ENCODE measurements around the gene DNAH9. TPM values are rescaled to one million over a fixed set of nuclear protein-coding genes. Genes with fewer than 3 reads are reported as not detected.

DNAH9 gene
- total RNA-seq, 1 donor from 2014 or later, result 2.2 TPM

DNA sequence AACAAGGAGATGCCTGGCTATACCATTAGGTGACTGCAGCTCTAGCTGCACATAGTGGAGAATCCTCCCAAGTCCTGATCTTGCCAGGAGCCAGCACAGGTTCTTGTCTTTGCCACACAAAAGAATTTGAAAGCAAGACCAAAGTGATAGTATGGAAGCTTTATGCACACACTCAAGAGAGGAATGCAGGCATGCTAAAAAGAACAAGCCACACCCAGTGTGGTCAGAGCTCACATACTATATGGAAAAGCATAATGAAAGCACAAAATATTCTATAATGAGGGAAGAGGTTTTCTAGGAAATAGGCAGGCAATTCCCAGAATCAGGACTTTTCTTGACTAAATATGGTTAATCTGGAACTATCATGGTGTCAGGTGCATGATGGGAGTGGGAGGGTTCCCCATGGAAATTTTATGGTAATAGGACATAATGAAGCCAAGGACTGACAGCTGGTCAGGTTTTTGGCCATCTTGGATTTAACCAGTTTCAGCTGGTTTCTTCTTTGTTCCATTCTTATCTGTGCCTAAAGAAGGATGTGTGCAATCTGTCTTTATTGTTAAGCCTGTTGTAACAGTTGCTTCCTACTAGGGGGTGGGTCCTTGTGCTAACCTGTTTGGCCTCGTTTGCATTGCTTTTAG lies 227.4 kb downstream of the DNAH9 start:
- no peak for DNase-seq (ENCODE audit: low spot score)

DNA sequence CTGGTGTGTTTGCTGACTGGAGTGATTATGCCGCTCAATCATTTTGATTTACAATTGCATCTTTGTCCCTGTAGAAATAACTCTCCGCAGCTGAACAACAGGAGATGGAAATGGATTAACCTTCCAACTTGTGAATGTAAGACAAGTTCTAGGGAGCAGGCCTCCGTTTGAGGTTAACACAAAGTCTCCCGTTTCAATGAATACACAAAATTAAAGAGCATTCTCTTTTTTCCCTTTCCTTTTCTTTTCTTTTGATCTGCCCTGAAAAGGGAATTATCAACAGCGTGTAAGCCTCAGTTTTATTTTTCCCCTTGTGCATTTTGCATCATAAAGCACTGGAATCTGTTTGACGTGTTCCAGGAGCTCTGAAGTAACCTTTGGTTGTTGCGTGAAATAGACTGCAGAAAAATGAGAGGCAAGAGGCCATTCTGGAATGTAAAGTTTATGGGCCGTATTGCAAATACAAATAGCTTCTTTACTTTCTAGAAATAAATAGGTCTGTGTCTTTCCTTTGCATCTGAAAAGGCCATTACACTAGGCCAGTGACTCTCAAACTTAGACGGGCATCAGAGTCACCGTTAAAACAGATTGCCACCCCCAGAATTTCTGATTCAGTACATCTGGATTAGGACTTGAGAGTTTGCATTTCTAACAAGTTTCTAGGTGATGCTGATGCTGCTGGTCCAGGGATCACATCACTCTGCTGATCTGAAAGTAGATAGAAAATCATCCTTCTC lies 234.3 kb downstream of the DNAH9 start:
- DNase-seq (ENCODE audit: low spot score), result no peak

DNA sequence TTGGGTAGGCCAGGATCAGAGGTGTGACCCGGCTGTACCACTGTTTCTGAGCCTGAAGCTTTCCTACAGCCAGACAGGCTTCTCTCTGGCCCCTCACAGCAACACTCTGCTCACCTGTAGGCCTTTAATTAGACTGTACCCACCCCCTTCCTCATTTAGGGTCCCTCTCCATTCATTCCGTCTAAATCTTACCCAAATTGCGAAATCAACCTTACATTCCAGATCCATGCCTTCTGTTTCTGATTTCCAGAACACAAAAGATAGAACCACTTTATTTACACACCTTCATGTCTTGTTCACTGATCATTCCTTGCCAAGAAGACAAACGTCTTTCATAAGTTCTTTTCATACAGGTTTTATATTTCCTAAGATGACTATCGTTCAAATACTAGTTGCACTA lies 238.2 kb downstream of the DNAH9 start:
- DNase-seq (ENCODE audit: low spot score), result no peak

DNA sequence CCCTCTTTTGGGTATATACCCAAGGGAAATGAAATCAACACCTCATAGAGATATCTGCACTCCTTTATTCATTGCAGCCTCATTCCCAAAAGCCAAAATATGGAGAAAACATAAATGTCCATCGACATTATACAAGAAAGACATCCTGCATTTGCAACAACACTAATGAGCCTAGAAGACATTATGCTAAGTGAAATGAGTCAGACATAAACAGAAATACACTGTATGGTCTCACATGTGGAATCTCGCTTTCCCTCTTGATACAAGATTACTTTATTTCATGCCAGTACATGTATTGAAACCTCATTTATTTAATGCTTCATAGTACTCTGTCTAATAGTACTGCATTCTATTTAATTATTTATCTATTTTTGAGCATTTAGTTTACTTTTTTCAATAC lies 241.8 kb downstream of the DNAH9 start:
- DNase-seq (ENCODE audit: low spot score), result no peak

DNA sequence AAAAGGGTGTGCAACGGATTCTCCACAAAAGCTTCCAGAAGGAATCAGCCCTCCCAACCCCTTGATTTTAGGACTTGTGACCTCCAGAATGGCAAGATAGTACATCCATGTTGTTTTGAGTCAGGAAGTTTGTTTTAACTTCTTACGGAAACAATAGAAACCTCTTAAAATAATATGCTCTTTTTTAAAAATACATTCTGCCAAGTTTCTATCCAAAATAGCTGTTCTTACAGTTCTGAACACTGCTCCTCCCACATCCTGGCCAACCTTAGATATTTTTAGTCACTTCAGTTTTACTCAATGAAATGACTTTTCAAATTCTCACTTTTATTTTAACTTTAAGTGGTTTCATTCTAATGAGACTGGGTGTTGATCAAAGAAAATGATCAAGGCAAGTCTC lies 242.6 kb downstream of the DNAH9 start:
- DNase-seq (ENCODE audit: low spot score), result no peak

DNA sequence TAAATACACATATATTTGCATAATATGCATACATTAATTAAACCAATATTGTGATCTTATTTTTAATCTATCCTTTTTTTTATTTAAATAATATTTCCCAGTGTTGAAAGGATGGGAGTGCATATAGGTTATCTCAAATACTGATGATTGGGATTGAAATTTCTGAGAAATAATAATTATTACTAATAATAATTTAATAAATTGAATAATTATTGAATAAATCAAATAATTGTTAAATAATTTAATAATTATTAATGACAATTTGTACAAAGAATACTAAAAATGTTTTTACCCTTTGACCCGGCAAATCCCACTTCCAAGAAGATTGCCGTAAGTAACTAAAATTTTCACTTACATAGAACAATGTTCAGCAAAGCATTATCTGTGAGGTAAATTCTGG lies 250.1 kb downstream of the DNAH9 start:
- no peak for DNase-seq (ENCODE audit: low spot score)

DNA sequence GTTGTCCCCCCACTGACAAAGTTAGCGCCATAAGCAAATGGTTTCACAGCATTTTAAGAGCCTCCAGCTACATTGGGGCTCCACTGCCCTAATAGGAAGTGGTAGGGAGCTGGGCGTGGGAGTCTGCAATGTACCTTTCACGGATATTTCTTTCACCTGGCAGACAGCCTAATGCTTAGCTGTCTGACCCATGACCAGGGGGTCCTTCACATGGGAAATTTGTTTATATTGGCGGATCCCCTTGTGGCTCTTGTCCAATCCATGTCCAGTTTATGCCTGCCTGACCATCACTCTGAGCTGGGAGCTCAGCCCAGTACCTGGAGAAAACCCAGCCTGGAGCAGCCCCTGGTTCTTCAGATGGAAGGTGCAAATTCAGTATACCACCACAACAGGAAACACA lies 254.0 kb downstream of the DNAH9 start:
- DNase-seq (ENCODE audit: low spot score), result no peak

DNA sequence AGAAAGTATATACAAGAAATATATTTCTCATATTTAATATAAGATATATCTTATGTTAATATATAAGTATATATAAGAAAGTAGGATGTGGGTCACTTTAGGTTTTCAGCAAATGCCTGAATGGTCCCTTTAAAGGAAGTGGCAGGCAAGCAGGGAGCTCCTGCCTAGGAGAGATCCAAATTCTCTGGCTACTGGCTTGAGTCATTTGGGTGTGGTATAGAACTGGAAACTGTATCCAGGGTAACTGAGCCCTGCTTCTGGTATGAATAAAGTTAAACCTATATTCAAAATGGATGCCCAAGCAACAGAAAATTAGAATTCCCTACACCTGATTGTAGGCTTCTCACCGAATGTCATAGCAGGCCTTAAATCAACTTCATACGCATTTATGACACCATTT lies 254.6 kb downstream of the DNAH9 start:
- DNase-seq (ENCODE audit: low spot score), result no peak

DNA sequence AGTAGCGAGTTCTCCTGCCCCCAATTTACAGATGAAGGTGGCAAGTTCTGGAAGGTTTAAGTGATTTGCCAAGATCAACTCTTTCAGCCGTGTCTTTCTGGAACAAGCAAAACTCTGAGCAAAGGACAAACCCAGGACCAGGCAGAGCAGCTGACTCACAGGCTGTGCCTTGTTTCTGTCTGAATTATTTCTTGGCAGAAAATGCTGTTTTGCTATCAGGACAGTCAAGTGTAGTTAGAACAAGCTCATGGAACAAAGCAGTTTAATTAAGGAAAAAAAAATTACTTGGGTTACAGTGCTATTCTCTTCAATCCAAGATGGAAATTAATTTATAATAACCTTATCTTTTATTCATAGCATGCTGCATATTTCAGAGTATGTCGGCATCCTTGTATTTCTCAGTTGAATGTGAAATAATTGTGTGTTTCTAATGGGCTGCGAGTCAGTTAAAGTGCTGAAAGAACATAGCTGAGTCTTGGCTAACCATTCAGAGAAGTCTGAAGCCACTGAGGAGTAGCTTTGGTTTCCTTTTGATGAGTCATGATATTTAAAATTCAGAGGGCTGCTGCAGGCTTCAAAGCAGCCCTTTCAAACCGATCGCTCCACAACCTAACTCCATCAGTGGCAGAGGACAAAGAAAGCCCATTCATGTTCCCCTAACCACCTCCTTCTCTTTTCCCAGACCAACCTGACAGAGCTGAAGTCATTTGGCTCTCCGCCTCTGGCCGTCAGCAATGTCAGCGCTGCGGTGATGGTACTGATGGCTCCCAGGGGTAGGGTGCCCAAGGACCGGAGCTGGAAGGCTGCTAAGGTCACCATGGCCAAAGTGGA lies 255.3 kb downstream of the DNAH9 start:
- DNase-seq (ENCODE audit: low spot score), result no peak

DNA sequence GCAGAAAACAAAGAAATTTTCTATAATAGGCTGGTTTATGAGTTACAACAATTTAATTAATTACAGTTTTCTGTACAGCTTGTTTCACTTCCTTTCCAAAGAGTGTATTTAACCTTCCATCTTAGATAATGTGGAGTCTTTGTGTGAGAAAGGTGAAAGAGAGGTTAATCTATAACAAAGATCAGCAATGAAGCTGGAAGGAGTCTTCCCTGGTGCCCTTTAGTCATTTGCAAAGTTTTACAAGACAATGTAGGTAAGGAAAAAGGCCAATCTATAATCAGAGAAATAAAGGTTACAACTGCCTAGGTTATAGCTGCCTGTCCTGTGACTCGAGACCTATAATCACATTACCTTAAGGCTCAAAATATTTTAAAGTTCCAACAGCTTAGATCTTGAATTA lies 257.0 kb downstream of the DNAH9 start:
- no peak for DNase-seq (ENCODE audit: low spot score)

DNA sequence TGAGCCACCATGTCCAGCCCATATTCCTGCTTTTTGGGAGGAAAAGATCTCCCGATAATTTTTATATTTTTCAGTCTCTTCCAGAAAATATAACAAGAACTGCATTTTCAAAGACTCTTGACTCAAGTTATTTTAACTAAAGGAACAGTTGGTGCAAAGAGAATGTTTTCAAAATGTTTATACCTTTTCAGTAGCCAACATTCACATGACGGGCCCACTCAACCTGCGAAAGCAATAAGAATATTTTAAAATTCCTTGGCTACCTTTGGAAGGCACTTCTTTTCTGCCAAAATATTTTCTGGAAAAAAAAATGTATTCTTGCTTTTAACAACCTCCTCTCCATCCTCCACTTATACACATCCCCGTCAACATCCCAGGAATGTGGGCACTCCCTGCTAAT lies 258.7 kb downstream of the DNAH9 start:
- no peak for DNase-seq (ENCODE audit: low spot score)

DNA sequence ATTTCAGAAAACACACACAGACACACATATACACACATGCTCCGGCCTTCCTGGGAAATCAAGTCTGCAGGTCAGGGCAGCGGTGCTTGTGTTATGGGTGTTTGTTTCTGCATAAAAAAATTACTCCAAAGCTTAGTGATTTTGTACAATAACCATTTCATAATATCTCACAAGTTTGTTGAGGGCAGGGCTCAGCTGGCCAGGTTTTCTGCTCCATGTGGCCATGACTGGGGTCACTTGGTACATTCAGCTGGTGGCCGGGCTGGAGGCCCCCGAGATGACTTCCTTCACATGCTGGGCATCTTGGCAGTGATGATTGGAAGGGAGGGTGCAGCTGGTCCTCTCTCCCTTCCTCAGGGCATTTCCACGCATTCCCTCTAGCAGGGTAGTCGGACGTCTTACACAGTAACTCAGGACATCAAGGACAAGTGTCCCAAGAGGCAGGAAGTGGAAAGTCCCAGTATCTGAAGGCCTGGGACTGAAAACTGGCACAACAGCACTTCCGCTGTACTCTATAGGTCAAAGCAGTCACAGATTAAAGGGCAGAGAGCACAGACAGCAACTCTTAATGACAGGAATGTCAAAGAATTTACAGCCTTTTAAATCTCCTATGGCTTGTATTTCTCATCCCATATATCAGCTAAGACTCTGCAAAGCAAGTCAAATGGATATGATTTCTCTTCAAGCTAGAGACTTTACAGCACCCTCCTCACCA lies 271.6 kb downstream of the DNAH9 start:
- no peak for DNase-seq (ENCODE audit: low spot score)

DNA sequence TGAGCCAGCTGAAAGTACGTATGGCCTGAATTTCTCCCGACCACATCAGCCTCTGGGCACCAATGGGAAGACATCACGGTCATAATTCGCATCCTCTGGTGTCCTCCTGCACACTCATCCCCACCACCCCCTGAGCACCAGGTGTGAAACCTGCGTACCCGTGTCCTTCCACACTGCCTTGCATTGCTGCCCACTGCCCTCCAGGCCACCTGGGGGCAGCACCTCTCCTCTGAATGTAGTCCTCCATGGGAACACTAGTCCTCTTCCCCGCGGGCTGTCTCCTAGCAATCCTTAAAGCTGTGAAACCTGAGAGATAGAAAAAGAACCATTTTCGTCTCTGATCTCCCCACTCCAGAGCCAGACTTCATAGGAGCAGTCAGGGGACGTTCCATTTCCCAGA lies 273.5 kb downstream of the DNAH9 start:
- DNase-seq (ENCODE audit: low spot score), result no peak

DNA sequence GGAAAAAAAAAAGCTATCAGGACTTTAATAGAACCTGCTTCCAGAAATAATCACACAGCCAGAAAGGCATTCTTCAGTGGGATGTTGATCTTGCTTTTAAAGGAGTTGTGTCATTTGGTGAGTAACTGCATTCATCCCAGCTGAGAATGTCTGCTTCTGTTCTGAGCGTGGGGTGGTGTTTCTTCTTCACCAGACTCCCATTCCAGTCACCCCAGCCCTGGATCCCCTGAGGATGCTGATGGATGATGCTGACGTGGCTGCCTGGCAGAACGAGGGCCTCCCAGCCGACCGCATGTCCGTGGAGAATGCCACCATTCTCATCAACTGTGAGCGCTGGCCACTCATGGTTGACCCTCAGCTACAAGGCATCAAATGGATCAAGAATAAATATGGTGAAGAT lies 276.5 kb downstream of the DNAH9 start:
- no peak for DNase-seq (ENCODE audit: low spot score)

DNA sequence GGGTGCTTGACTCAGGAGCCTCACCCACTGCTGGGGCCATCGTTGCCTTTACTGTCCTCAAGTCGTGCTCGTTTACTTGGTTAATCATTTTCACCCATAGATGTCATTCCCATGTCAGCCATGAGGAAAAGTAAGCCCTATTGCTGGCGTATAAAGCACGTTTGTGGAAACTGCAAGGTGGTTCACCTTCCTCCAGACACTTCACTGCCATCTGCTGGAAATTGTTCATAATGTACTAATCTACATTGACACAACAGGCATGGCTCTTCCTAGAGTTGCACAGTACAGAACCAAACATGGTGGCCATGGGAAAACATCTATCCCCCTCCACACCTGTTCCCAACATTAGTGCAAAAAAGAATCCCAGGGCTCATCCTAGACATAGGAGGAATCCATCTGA lies 282.4 kb downstream of the DNAH9 start:
- no peak for DNase-seq (ENCODE audit: low spot score)

DNA sequence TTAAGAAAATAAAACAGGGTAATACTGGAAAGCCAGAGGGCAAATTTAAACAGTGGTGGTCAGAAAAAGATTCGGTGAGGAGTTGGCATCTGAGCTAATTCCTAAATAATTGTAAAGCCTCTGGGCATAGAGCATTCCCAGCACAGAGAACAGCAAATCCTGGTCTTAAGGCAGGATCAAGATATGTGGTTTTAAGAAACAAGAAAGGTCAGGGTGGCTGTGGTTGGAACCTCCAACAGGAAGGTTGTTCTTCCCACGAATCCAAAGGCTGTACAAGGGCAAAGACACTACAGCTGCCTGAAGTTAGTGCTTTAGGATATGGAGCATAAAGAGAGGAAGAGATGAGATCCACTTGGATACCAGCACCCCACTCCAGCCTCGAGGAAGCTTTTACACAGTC lies 284.4 kb downstream of the DNAH9 start:
- no peak for DNase-seq (ENCODE audit: low spot score)

DNA sequence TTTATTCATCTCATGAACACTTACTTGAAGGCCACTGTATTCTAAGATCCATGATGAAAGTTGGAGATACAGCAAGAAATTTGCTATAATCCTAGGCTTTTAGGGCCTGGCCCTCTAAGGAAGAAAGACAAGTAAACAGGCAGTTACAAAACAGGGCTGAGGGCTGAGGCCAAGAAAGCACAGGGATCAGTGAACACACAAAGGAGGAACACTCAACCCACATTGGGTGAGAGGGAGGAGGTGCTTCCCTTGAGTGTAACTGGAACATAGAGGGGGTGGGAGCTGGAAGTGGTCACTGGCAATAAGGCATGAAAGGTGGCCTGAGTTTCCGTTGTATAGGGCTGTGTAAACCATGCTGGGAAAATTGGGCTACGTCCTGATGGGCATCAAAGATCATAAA lies 286.8 kb downstream of the DNAH9 start:
- DNase-seq (ENCODE audit: low spot score), result no peak

DNA sequence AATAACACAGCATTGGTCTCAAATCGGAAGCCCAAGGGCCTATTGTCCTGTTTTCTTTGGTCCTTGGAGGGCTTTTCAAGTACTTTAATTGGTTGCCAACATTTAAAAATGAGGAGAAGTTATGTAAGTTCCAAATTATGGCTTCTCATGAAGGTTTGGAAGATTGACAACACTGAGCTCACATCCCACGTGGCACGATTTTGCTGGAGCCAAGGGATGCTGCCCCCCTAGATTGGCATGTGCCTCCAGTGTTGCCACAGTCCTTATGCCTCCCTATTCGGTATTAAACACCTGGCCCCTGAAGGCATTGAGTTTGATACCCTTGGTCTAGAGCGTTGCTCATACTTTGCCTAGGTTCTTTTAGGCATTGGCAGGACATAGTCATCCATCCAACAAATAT lies 291.0 kb downstream of the DNAH9 start:
- DNase-seq (ENCODE audit: low spot score), result no peak

DNA sequence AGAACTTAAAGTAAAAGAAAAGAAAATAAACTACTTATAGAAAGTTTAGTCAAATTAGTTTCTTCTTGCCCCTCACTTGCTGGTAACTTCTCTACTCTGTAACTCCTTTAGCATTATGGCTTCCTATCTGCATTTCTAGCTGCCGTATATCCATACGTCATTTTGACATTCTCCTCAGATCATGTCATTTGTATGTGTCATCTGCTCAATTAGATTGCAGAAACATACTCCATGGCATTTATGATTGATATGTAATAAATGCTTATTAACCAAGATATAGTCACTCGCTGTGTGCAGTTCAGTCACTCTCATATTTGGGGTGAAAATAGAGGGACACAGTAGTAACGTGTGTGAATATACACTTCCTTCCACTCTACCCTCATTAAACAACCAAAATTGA lies 295.6 kb downstream of the DNAH9 start:
- DNase-seq (ENCODE audit: low spot score), result no peak

DNA sequence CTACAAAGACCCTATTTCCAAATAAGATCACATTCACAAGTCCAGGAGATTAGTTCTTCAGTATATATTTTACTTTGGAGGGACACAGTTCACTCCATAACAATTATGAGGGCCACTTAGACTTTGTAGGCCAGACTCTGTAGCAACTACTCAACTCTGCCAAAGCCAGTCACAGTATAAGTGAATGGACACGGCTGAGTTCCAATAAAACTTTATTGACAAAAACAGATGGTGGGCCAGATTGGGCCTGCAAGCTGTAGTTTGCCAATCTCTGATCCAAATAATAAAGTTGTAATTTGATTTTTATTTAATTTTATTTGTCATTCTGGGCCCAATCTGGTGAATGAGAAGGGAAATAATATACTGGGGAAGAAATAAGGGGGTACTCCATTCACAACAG lies 297.9 kb downstream of the DNAH9 start:
- DNase-seq (ENCODE audit: low spot score), result no peak

DNA sequence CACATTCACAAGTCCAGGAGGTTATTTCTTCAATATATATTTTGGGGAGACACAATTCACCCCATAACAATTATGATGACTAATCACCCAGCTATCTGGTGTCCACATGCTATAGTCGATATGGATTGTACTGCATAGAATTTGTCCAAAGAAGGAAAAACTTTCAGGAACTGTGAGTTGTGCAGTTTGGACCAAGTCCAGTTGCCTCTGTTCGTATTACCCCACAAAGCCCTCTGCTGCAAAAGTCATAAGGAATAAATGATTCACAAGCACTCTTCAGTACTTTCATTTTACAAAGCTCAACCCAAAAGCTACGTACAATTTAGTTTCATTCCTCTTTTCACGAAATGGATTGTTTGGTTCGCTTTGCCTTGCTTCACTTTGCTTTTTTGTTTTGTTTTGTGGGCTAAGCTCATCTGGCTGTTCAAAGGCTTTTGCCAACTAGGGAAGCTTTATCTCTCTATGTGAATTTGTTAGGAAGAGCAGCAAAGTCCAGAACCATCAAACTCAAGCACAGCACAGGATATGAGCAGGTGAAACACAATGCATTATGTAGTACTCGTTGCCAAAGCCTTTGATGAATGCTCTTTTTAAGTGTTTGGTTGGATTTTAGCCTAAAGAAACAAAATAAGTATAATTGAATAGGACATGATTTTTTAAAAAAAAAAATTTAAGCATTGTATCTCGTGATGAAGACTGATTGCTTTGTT lies 300.4 kb downstream of the DNAH9 start:
- DNase-seq (ENCODE audit: low spot score), result no peak
